Measurements from ENCODE around the gene ISG20.

ISG20 gene

GRCh38 chr15:88695691-88696251 lies 57.0 kb downstream of the ISG20 start:
- no peak overlapping the region for H3K4me3 Mint-ChIP-seq
- no peaks in the 10 kb centered on the region for H3K36me3 Mint-ChIP-seq (ENCODE audit: low read depth)
- no peaks in the 10 kb centered on the region for H3K9me3 Mint-ChIP-seq
- H3K27ac Mint-ChIP-seq, result no peak overlapping the region
- no peaks in the 10 kb centered on the region for H3K4me1 Mint-ChIP-seq (ENCODE audit: low read depth)
- H3K27me3 Mint-ChIP-seq (ENCODE audit: low read depth), result peaks cover 16% of the 10 kb centered on the region

- no peaks in the 10 kb centered on the region for H3K36me3 Mint-ChIP-seq (ENCODE audit: low read depth)
Measured at GRCh38 chr15:88696254-88696653, 57.4 kb downstream of the ISG20 start.

GRCh38 chr15:88697276-88697675 lies 58.5 kb downstream of the ISG20 start:
- H3K36me3 Mint-ChIP-seq (ENCODE audit: low read depth), result no peaks in the 10 kb centered on the region
- no peak overlapping the region for H3K27ac Mint-ChIP-seq
- H3K27me3 Mint-ChIP-seq (ENCODE audit: low read depth), result peaks cover 15% of the 10 kb centered on the region
- no peaks in the 10 kb centered on the region for H3K4me1 Mint-ChIP-seq (ENCODE audit: low read depth)
- H3K4me3 Mint-ChIP-seq, result no peak overlapping the region
- H3K9me3 Mint-ChIP-seq, result no peaks in the 10 kb centered on the region

More at GRCh38 chr15:88696254-88696653, 57.4 kb downstream of the ISG20 start:
- H3K9me3 Mint-ChIP-seq, result no peaks in the 10 kb centered on the region
- H3K27me3 Mint-ChIP-seq (ENCODE audit: low read depth), result peaks cover 15% of the 10 kb centered on the region
- no peaks in the 10 kb centered on the region for H3K4me1 Mint-ChIP-seq (ENCODE audit: low read depth)
- H3K4me3 Mint-ChIP-seq, result no peak overlapping the region
- H3K27ac Mint-ChIP-seq, result no peak overlapping the region

DNA sequence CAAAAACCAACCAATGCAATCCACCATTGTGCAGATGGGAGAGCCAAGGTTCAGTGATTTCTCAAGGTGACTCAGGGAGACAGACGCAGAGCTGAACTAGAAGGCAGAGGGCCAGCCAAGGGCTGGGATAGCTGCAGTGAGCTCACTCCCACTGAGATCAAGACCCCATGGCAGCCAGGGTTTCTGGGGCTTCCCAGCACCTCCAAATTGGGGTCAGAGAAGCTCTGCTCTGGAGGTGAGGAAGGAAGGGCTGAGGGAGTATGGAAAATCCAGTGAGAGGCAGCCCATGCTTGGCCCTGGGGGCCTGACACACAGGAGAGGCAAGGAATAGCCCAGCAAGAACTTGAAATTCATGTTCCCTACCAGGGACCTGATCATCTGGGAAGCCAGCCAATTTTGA lies 61.0 kb downstream of the ISG20 start:
- Mint-ChIP-seq H3K4me1 (ENCODE audit: low read depth) (peaks cover 4% of the 10 kb centered on the region), H3K27me3 (ENCODE audit: low read depth) (peaks cover 32% of the 10 kb centered on the region), H3K27ac (no peak overlapping the region), H3K9me3 (no peaks in the 10 kb centered on the region), H3K4me3 (no peak overlapping the region), H3K36me3 (ENCODE audit: low read depth) (no peaks in the 10 kb centered on the region)

DNA sequence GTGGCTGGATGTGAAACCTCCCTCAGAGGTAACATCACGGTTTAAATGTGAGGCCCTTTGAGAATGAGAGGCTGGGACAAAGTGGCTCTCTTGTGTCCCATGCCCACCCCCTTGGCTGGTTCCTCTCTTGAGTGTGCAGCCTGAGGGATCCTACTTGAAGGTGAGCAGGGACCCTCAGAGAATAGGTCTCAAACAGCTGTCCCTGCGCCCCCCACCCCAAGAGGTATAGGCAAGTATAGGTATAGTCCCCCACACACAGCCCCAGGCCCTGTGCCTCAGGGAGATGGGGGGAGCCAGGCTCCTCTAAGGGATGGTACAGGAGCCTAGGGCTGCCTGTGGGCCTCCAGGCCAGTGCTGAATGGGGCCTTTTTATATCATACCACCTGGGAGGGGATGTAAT lies 61.9 kb downstream of the ISG20 start:
- no peak overlapping the region for H3K4me3 Mint-ChIP-seq
- no peaks in the 10 kb centered on the region for H3K9me3 Mint-ChIP-seq
- no peak overlapping the region for H3K27ac Mint-ChIP-seq
- no peaks in the 10 kb centered on the region for H3K36me3 Mint-ChIP-seq (ENCODE audit: low read depth)
- H3K27me3 Mint-ChIP-seq (ENCODE audit: low read depth), result peaks cover 36% of the 10 kb centered on the region
- H3K4me1 Mint-ChIP-seq (ENCODE audit: low read depth), result peaks cover 5% of the 10 kb centered on the region

GRCh38 chr15:88701561-88702095 lies 62.8 kb downstream of the ISG20 start:
- no peaks in the 10 kb centered on the region for H3K36me3 Mint-ChIP-seq (ENCODE audit: low read depth)
- H3K4me1 Mint-ChIP-seq (ENCODE audit: low read depth), result peaks cover 8% of the 10 kb centered on the region
- H3K4me3 Mint-ChIP-seq, result no peak overlapping the region
- H3K9me3 Mint-ChIP-seq, result no peaks in the 10 kb centered on the region
- H3K27ac Mint-ChIP-seq, result no peak overlapping the region
- H3K27me3 Mint-ChIP-seq (ENCODE audit: low read depth), result peaks cover 44% of the 10 kb centered on the region

DNA sequence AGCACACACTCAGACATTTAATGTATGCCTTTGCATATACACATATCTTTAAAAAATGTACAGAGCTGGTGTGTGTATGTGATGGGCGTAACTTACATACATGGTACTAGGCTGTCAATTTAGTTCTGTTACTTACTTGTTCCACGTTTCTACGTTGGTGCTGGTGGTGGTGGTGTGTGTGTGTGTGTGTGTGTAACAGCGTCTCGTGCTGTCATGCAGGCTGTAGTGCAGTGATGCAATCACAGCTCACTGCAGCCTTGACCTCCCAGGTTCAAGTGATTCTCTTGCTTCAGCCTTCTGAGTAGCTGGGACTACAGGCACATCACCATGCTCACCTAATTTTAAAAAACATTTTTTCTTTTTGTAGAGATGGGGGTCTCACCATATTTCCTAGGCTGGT lies 64.2 kb downstream of the ISG20 start:
- peaks cover 8% of the 10 kb centered on the region for H3K4me1 Mint-ChIP-seq (ENCODE audit: low read depth)
- H3K27me3 Mint-ChIP-seq (ENCODE audit: low read depth), result peaks cover 47% of the 10 kb centered on the region
- no peak overlapping the region for H3K27ac Mint-ChIP-seq
- H3K4me3 Mint-ChIP-seq, result no peak overlapping the region
- no peaks in the 10 kb centered on the region for H3K36me3 Mint-ChIP-seq (ENCODE audit: low read depth)
- H3K9me3 Mint-ChIP-seq, result no peaks in the 10 kb centered on the region

DNA sequence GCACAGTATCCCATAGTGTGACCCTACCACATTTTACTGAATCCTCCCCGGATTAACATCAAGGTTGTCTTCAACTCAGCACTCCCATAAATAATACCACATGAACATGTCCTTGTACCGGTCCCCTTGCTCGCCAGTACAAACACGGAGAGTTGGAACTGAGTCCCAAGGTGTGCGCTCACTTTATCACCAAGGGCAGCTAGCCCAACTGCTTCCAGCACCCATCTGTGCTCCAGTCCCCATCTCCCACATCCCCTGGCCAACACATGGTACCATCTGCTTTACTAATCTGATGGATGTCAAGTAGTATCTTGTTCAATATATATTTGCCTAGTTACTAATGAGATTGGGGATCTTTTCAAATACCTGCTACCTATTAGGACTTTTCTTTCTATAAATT lies 64.7 kb downstream of the ISG20 start:
- Mint-ChIP-seq H3K9me3 (no peaks in the 10 kb centered on the region), H3K4me1 (ENCODE audit: low read depth) (peaks cover 8% of the 10 kb centered on the region), H3K27me3 (ENCODE audit: low read depth) (peaks cover 45% of the 10 kb centered on the region), H3K4me3 (no peak overlapping the region), H3K36me3 (ENCODE audit: low read depth) (no peaks in the 10 kb centered on the region), H3K27ac (no peak overlapping the region)

- Mint-ChIP-seq H3K4me1 (ENCODE audit: low read depth) (peaks cover 8% of the 10 kb centered on the region), H3K27ac (no peak overlapping the region), H3K27me3 (ENCODE audit: low read depth) (peaks cover 40% of the 10 kb centered on the region), H3K9me3 (no peaks in the 10 kb centered on the region), H3K4me3 (peak overlapping the region; percentile 54), H3K36me3 (ENCODE audit: low read depth) (no peaks in the 10 kb centered on the region)
Measured at GRCh38 chr15:88704791-88705768, 66.3 kb downstream of the ISG20 start.

DNA sequence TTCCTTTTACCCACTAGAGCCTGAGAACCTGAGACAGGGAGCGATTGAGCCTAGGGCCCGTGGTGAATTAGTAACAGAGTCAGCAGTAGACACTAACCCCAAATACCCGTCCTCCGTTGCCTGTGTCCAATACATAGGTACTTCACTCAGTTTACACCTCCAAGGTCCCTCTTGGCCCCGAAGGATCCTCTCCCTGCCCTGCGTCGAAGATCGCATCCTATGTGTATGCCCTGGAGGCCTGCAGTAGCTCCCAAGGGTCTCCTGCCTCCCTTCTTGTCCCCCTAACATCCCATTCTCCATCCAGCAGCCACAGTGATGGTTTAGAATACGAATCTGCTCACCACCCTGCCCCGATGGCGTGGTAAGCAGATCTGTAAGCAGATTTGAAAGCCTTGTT lies 67.0 kb downstream of the ISG20 start:
- peaks cover 40% of the 10 kb centered on the region for H3K27me3 Mint-ChIP-seq (ENCODE audit: low read depth)
- no peak overlapping the region for H3K27ac Mint-ChIP-seq
- H3K4me1 Mint-ChIP-seq (ENCODE audit: low read depth), result peaks cover 8% of the 10 kb centered on the region
- H3K9me3 Mint-ChIP-seq, result no peaks in the 10 kb centered on the region
- H3K36me3 Mint-ChIP-seq (ENCODE audit: low read depth), result no peaks in the 10 kb centered on the region
- peak overlapping the region; percentile 43 for H3K4me3 Mint-ChIP-seq
